H1 (cell line): ENCODE results near the gene RBM6. TPM values are rescaled to one million over a fixed set of nuclear protein-coding genes. Genes with fewer than 3 reads are reported as not detected.

Source experiments
- CTCF ChIA-PET: fragments of 300-600 bp; sonication (Branson Sonifier 250); formaldehyde crosslinking; loops from one replicate; lab custom pipeline; 2021; ENCODE audit not compliant: partially characterized antibody; lab: Charles Lee
- POLR2A ChIA-PET: fragments of 300-600 bp; sonication (Branson Sonifier 250); formaldehyde crosslinking; loops from one replicate; lab custom pipeline; 2021; ENCODE audit warnings: inconsistent platforms; ENCODE audit not compliant: partially characterized antibody; lab: Charles Lee
- DNase-seq, 2 experiments: peaks; one replicate each; pipeline versions ENCODE4 v3.0.0 to v3.0.0-alpha.2; 2010 to 2022; ENCODE audit warnings: low spot score in 2 of 2, low read depth in 1 of 2, mixed read lengths in 1 of 2
- FAIRE-seq: peaks from 2 replicates; lab custom pipeline; 2011; peaks lifted over from hg19 to GRCh38; lab: Jason Lieb, UNC
- H2AFZ ChIP-seq: 2 replicates; pipeline ENCODE4 v1.8.1; 2012; ENCODE audit warnings: low read length, inconsistent platforms
- H2AK5ac ChIP-seq: 2 replicates; pipeline ENCODE4 v1.6.1; 2013; ENCODE audit warnings: low read depth, low read length
- H2BK120ac ChIP-seq: replicated peaks from 2 replicates; pipeline ENCODE3; 2013; ENCODE audit warnings: low read depth, low read length, inconsistent platforms
- H2BK12ac ChIP-seq: 2 replicates; pipeline ENCODE4 v1.6.1; 2013; ENCODE audit warnings: low read depth, low read length
- H2BK15ac ChIP-seq: 2 replicates; pipeline ENCODE4 v1.6.1; 2013; ENCODE audit warnings: low read length
- H2BK20ac ChIP-seq: 2 replicates; pipeline ENCODE4 v1.6.1; 2013; ENCODE audit warnings: low read length
- H2BK5ac ChIP-seq: 2 replicates; pipeline ENCODE4 v1.6.1; 2013; ENCODE audit warnings: low read depth, low read length
- H3K14ac ChIP-seq: 2 replicates; pipeline ENCODE4 v1.6.1; 2013; ENCODE audit warnings: inconsistent platforms; ENCODE audit not compliant: insufficient read length
- H3K18ac ChIP-seq: 2 replicates; pipeline ENCODE4 v1.6.1; 2013; ENCODE audit warnings: low read length; ENCODE audit errors: extremely low read depth
- H3K23ac ChIP-seq: 2 replicates; pipeline ENCODE4 v1.6.1; 2013; ENCODE audit warnings: inconsistent platforms; ENCODE audit not compliant: insufficient read length
- H3K23me2 ChIP-seq: 2 replicates; pipeline ENCODE4 v1.6.1; 2013; ENCODE audit warnings: low read depth, low read length
- H3K27ac ChIP-seq: 2 replicates; pipeline ENCODE4 v1.6.1; 2011; ENCODE audit warnings: low read depth, low read length, inconsistent platforms
- H3K27me3 ChIP-seq, 4 experiments: replicated peaks in 1 of 4; 1 replicate in 1 of 4; 2 replicates in 3 of 4; pipeline versions ENCODE4 v1.6.1 to v1.8.1; 2011 to 2013; ENCODE audit warnings: low read length in 3 of 4, mild to moderate bottlenecking in 3 of 4, inconsistent platforms in 2 of 4, mixed read lengths in 2 of 4, moderate library complexity in 1 of 4; ENCODE audit not compliant: control insufficient read depth in 3 of 4, insufficient read depth in 3 of 4; ENCODE audit errors: extremely low read depth in 1 of 4
- H3K36me3 ChIP-seq, 4 experiments: 2 replicates each; pipeline versions ENCODE4 v1.6.1 to v1.8.1; 2011 to 2013; ENCODE audit warnings: mild to moderate bottlenecking in 4 of 4, low read length in 3 of 4, moderate library complexity in 2 of 4, control low read depth in 1 of 4, inconsistent platforms in 1 of 4; ENCODE audit not compliant: insufficient read depth in 4 of 4, control insufficient read depth in 2 of 4
- H3K4ac ChIP-seq: replicated peaks from 2 replicates; pipeline ENCODE3; 2013; ENCODE audit warnings: low read length, low read depth, mixed read lengths, inconsistent platforms; ENCODE audit not compliant: insufficient read length
- H3K4me1 ChIP-seq, 4 experiments: replicated peaks in 1 of 4; 1 replicate in 1 of 4; 2 replicates in 3 of 4; pipeline versions ENCODE4 v1.6.1 to v1.8.1; 2011 to 2013; ENCODE audit warnings: low read length in 3 of 4, inconsistent platforms in 2 of 4, mixed read lengths in 1 of 4; ENCODE audit not compliant: insufficient read depth in 4 of 4, control insufficient read depth in 3 of 4
- H3K4me2 ChIP-seq, 2 experiments: 2 replicates each; pipeline versions ENCODE4 v1.6.1 to v1.8.1; 2011 to 2013; ENCODE audit warnings: low read depth in 2 of 2, low read length in 2 of 2, control low read depth in 1 of 2, inconsistent platforms in 1 of 2, mild to moderate bottlenecking in 1 of 2; ENCODE audit not compliant: insufficient read depth in 1 of 2
- H3K4me3 ChIP-seq, 4 experiments: fragments of 200-600, 300-600 bp in 1 of 4; sonication (generic), shearing (Covaris generic), sonication (Bioruptor Twin) in 1 of 4; 2 replicates each; pipeline versions ENCODE4 v1.5.1 to v1.8.1; 2011 to 2016; ENCODE audit warnings: low read length in 4 of 4, low read depth in 3 of 4, control low read depth in 2 of 4, inconsistent platforms in 2 of 4, mild to moderate bottlenecking in 2 of 4, mixed read lengths in 1 of 4, moderate library complexity in 1 of 4; ENCODE audit not compliant: insufficient read depth in 2 of 4; ENCODE audit errors: extremely low read depth in 1 of 4
- H3K56ac ChIP-seq: replicated peaks from 2 replicates; pipeline ENCODE3; 2013; ENCODE audit warnings: low read depth, mild to moderate bottlenecking, mixed read lengths, low read length, inconsistent platforms; ENCODE audit not compliant: insufficient read length
- H3K79me1 ChIP-seq: 2 replicates; pipeline ENCODE4 v1.6.1; 2013; ENCODE audit warnings: low read depth, low read length, control low read depth
- H3K79me2 ChIP-seq, 2 experiments: 2 replicates each; pipeline versions ENCODE4 v1.6.1 to v1.8.1; 2012 to 2013; ENCODE audit warnings: low read length in 2 of 2, mild to moderate bottlenecking in 2 of 2, inconsistent platforms in 1 of 2; ENCODE audit not compliant: insufficient read depth in 2 of 2, control insufficient read depth in 1 of 2
- H3K9ac ChIP-seq, 4 experiments: replicated peaks in 1 of 4; 1 replicate in 1 of 4; 2 replicates in 3 of 4; pipeline versions ENCODE4 v1.6.1 to v1.8.1; 2011 to 2013; ENCODE audit warnings: low read depth in 3 of 4, low read length in 3 of 4, control low read depth in 2 of 4, mild to moderate bottlenecking in 2 of 4, moderate library complexity in 2 of 4, inconsistent platforms in 1 of 4; ENCODE audit errors: extremely low read depth in 1 of 4
- H3K9me3 ChIP-seq, 2 experiments: 2 replicates each; pipeline versions ENCODE4 v1.6.1 to v1.8.1; 2012 to 2013; ENCODE audit warnings: mild to moderate bottlenecking in 2 of 2, moderate library complexity in 2 of 2, control low read depth in 1 of 2, inconsistent platforms in 1 of 2, low read depth in 1 of 2, low read length in 1 of 2, mixed read lengths in 1 of 2; ENCODE audit not compliant: insufficient read depth in 2 of 2
- H4K20me1 ChIP-seq, 2 experiments: replicated peaks in 1 of 2; 2 replicates each; pipeline versions ENCODE3 to v1.8.1; 2011 to 2013; ENCODE audit warnings: inconsistent platforms in 2 of 2, low read length in 2 of 2, mild to moderate bottlenecking in 1 of 2; ENCODE audit not compliant: insufficient read depth in 2 of 2, control insufficient read depth in 1 of 2
- H4K5ac ChIP-seq: 2 replicates; pipeline ENCODE4 v1.6.1; 2013; ENCODE audit warnings: low read length, low read depth, mixed read lengths, inconsistent platforms; ENCODE audit not compliant: insufficient read length
- H4K8ac ChIP-seq: 2 replicates; pipeline ENCODE4 v1.8.0; 2013; ENCODE audit warnings: mild to moderate bottlenecking, moderate library complexity, low read length, inconsistent platforms; ENCODE audit not compliant: insufficient read depth; ENCODE audit errors: extremely low read depth
- H4K91ac ChIP-seq: replicated peaks from 2 replicates; pipeline ENCODE3; 2013; ENCODE audit warnings: low read length, mixed read lengths, inconsistent platforms; ENCODE audit not compliant: insufficient read length
- BACH1 ChIP-seq: IDR thresholded peaks from 2 replicates; pipeline ENCODE4 v1.6.1; 2012; ENCODE audit warnings: low read length, improper control_type of control experiment
- CBX5 ChIP-seq: fragments of 300-800, 300-1000 bp; sonication (generic); IDR thresholded peaks from 2 replicates; pipeline ENCODE4 v1.7.1; 2016; ENCODE audit warnings: antibody characterized with exemption, low read length, low read depth
- CEBPB ChIP-seq: IDR thresholded peaks from 2 replicates; pipeline ENCODE4 v1.6.1; 2012; ENCODE audit warnings: low read depth, low read length
- CREB1 ChIP-seq: IDR thresholded peaks from 2 replicates; pipeline ENCODE4 v1.6.1; 2012; ENCODE audit warnings: inconsistent platforms
- NANOG ChIP-seq: IDR thresholded peaks from 2 replicates; pipeline ENCODE4 v1.6.1; 2011; ENCODE audit warnings: low read length, low read depth, mild to moderate bottlenecking, inconsistent platforms; ENCODE audit not compliant: insufficient read depth, poor library complexity, severe bottlenecking
- PHF8 ChIP-seq: fragments of 200-600 bp; sonication (generic); conservative IDR thresholded peaks from 2 replicates; pipeline ENCODE4 v1.7.1; 2012; ENCODE audit warnings: low read depth, mild to moderate bottlenecking, inconsistent platforms, low read length, moderate library complexity
- RNF2 ChIP-seq: fragments of 200-900, 300-1000 bp; sonication (generic); IDR thresholded peaks from 2 replicates; pipeline ENCODE4 v1.7.1; 2016; ENCODE audit warnings: borderline replicate concordance, low read depth, mild to moderate bottlenecking, antibody characterized with exemption, low read length; ENCODE audit not compliant: poor library complexity, severe bottlenecking; ENCODE audit errors: missing control alignments
- SUZ12 ChIP-seq: fragments of 200-600 bp; sonication (generic); IDR thresholded peaks from 2 replicates; pipeline ENCODE4 v1.6.1; 2012; ENCODE audit warnings: mild to moderate bottlenecking, inconsistent platforms, low read length, moderate library complexity, mixed read lengths
- WGBS, 2 experiments: shearing (Covaris generic) in 1 of 2; methylation state at CpG; one replicate each; pipeline versions ENCODE4 v1.1.6 to v1.1.7; 2013 to 2015; ENCODE audit warnings: low lambda C conversion rate in 2 of 2, mixed read lengths in 2 of 2, inconsistent platforms in 1 of 2, low coverage in 1 of 2, missing lambda C conversion rate in 1 of 2; ENCODE audit not compliant: insufficient replicate concordance in 2 of 2, insufficient coverage in 1 of 2, insufficient read length in 1 of 2; ENCODE audit errors: extremely low coverage in 1 of 2, missing lambda C conversion rate in 1 of 2; 5-methylcytosine and 5-hydroxymethylcytosine counted together
- polyA plus RNA-seq, 7 experiments: library from polyadenylated mRNA; depleted of rRNA in 3 of 7; stranded (reverse) in 5 of 7; unstranded in 2 of 7; fragments of >200 nt in 5 of 7; fragments of 200-250 nt in 2 of 7; gene quantifications; 1 replicate in 5 of 7; 2 replicates in 1 of 7; 4 replicates in 1 of 7; pipeline versions ENCODE4 v1.2.1 to v1.2.3, GENCODE V29; 2011 to 2013; ENCODE audit warnings: missing spikeins in 2 of 7, mixed read lengths in 2 of 7
- total RNA-seq: library from RNA; stranded (reverse); fragmentation: NEBNext Ultra II Directional; extraction: Animal tissue kit (Norgen Biotek cat#: 25700); gene quantifications from 2 replicates; pipeline ENCODE4 v1.2.1, GENCODE V29; 2021
- TF ChIP-seq, protein P1 (sequence below): IDR thresholded peaks from 2 replicates; pipeline ENCODE4 v1.6.1; 2012; ENCODE audit warnings: inconsistent platforms

The RBM6 gene
- total and polyA plus RNA-seq, 2 of the 8 experiments (the other 6 are each of a cell fraction or from before 2014, with no cell fraction given): 30.6 to 80.1 TPM

- H3K23me2 ChIP-seq: no peaks in the 10 kb centered on the region
- no peak for TF ChIP-seq BACH1
- TF ChIP-seq, protein P1, sequence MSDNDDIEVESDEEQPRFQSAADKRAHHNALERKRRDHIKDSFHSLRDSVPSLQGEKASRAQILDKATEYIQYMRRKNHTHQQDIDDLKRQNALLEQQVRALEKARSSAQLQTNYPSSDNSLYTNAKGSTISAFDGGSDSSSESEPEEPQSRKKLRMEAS: no peak
- no peak for TF ChIP-seq CBX5
- no peak for TF ChIP-seq NANOG
- TF ChIP-seq PHF8: no peak
- no peak for TF ChIP-seq CREB1
- TF ChIP-seq RNF2: no peak
- TF ChIP-seq CEBPB: no peak
- no peak for TF ChIP-seq SUZ12
- no peak overlapping the region; a peak in 1 of 7 replicates for H3K9ac ChIP-seq
- H3K9me3 ChIP-seq: no peaks in the 10 kb centered on the region
- H3K4me1 ChIP-seq: no peaks in the 10 kb centered on the region
- no peak overlapping the region for H4K5ac ChIP-seq
- FAIRE-seq (no peak), DNase-seq (no peak)
- H2AFZ ChIP-seq: no peak overlapping the region
- no peak overlapping the region for H3K4me2 ChIP-seq
- no peak overlapping the region for H2BK20ac ChIP-seq
- H3K4me3 ChIP-seq: no peak overlapping the region
- H2BK12ac ChIP-seq: no peak overlapping the region
- H2AK5ac ChIP-seq: no peak overlapping the region
- no peaks in the 10 kb centered on the region for H3K79me1 ChIP-seq
- no peak overlapping the region for H3K14ac ChIP-seq
- no peak overlapping the region for H3K18ac ChIP-seq
- no peak overlapping the region for H3K56ac ChIP-seq
- no peak overlapping the region for H2BK15ac ChIP-seq
- no peak overlapping the region for H3K4ac ChIP-seq
- CTCF ChIA-PET: interaction anchor here (1.5 kb wide), 1 partner anchor 87 kb away, joined by 3 read pairs; no protein-coding TSS in a partner anchor
- H3K27ac ChIP-seq: no peak overlapping the region
- peaks cover 0 to 4% of the 10 kb centered on the region in 2 experiments for H4K20me1 ChIP-seq
- no peak overlapping the region for H3K23ac ChIP-seq
- no peak overlapping the region for H2BK120ac ChIP-seq
- WGBS, 2 experiments: 91% methylated on average over 7 of the region's 7 CpGs; no CpG with 5 or more reads in 1 of the 2 experiments
- H3K27me3 ChIP-seq: no peaks in the 10 kb centered on the region
- no peaks in the 10 kb centered on the region for H3K79me2 ChIP-seq
- no peak overlapping the region for H4K8ac ChIP-seq
- H3K36me3 ChIP-seq: peaks cover 58 to 95% (median 83%) of the 10 kb centered on the region in 4 experiments
- no peak overlapping the region for H2BK5ac ChIP-seq
- POLR2A ChIA-PET: interaction anchor here (0.8 to 1.7 kb wide), 3 partner anchors 10 to 13 kb away, joined by 3 to 5 read pairs (median 4); no protein-coding TSS in a partner anchor
- no peak overlapping the region for H4K91ac ChIP-seq
Measured at GRCh38 chr3:50102558-50102957, 162.6 kb downstream of the RBM6 start.
